GM20431 (cell line): ENCODE results near the gene TLR4.

Experiments
- in situ Hi-C: fragments of 300-500 bp; cut with MseI, MboI; formaldehyde crosslinking; loops from one replicate; pipeline ENCODE4 v1.15.0; 2020; ENCODE audit warnings: low sequenced_read_pairs; ENCODE audit not compliant: unreplicated experiment

TLR4 gene

DNA sequence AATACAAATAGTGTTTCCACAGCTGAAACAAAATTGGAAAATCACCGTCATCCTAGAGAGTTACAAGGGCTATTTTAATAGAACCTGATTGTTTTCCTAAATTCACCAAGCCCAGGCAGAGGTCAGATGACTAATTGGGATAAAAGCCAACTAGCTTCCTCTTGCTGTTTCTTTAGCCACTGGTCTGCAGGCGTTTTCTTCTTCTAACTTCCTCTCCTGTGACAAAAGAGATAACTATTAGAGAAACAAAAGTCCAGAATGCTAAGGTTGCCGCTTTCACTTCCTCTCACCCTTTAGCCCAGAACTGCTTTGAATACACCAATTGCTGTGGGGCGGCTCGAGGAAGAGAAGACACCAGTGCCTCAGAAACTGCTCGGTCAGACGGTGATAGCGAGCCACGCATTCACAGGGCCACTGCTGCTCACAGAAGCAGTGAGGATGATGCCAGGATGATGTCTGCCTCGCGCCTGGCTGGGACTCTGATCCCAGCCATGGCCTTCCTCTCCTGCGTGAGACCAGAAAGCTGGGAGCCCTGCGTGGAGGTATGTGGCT, at the start of gene TLR4:
Gene TLR4 (plus strand): TSS at position 380 of the 552 bp plus-strand sequence. CDS start 70 bp downstream, at position 450.
- in situ Hi-C loops = no loop called here

DNA sequence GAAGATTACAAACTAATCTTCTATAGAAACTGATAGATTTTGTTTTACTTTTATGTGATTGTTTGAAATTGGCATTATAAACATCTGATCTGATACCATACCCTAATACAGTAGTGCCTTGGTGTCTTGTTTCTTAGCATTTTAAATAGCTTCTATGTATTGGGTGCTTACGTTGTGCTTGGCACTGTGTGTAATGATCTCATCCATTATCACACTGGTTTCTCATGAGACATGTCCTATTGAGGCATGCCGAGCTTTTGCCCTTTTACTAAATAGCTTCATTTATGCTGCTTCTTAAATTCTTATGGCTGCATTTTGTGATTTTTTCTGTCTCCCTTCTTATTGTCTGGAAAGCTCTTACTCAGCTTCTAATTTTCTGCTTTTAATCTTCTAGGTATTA, 48.2 kb upstream of the TLR4 start:
- in situ Hi-C loops = no loop called here

DNA sequence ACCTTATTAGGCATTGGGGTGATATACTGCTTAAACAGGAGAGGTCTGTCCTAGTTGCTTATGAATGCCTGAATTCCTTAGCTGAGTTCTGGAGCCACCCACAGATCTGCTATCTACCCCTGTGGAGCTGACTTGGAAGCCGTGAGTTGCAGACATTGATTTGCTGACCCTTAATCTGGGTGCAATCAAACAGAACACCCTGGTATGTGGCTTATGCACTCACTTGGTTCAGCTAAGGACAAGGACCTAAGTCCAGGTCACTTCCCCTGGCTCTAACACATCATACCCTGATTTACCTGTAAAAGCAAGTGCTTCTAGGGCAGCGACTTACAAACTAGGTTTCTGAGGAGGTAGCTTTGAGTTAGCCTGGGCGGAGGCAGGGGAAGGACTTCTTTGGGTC, 41.6 kb upstream of the TLR4 start:
- in situ Hi-C loops = no loop called here

DNA sequence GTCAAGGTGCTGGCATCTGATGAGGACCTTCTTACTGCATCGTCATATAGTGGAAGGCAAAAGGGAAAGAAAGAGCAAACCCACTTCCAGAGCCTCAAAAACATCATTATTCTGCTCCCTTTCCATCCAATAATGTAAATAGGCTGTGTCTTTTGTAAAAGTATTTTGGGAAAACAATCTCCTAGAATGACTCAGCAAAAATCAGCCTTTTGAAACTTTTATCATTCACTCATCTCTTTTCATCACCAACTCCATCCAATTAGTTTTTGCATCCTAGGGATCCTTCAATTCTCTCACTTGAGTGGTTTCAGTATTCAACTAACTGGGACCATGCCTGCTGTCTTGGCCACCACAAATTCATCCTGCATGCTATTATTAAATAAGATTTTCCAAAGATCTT, 39.8 kb upstream of the TLR4 start:
- in situ Hi-C loops = no loop called here

DNA sequence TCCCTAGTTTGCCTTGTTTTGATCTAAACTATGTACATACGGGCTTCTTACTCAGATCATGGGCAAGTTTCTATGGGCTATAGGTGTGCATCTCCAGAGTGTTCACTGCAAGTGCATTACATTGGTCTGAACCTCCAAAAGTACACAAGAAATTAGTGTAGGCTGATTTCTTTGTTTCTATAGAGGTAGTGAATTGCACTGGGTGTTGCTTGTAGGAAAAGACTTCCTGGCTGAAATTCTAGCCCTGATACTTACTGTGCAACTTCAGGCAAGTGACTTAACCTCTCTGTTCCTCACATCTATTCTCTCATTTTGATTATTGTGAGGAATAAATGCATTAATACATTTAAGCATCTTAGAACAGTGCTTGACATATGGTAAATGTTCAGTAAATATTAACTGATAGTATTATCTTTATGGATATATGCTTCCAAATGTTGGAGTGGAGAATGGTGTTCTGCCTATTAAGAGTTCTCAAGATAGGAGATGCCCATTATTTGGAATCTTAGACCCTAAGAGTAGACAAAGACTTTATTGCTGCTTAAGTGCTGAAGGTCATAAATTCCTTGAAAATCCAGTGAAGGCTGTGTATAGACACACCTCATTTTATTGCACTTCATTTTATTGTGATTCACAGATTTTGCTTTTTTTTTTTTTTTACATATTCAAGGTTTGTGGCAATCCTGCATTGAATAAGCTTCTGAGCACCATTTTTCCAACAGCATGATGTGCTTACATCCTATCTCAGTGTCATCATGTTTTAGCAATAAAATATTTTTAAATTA, 38.4 kb upstream of the TLR4 start:
- in situ Hi-C loops = no loop called here

DNA sequence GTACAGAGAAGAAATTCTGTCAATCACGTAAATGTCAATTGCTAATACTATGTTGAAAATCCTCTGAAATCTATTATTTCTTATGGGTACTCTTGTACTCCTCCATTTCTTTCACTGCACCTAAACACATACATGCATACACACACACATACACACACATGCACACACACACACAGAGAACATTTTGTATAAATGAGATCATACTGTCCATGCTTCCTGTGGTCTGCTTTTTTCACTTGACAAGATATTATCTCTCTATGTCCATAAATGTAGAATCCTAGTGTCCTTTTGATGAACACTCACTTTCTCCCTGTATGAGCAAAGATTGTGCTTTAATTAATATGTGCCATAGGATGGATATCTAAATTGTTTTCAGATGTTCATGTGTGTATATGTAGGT, 32.7 kb upstream of the TLR4 start:
- in situ Hi-C loops = no loop called here

DNA sequence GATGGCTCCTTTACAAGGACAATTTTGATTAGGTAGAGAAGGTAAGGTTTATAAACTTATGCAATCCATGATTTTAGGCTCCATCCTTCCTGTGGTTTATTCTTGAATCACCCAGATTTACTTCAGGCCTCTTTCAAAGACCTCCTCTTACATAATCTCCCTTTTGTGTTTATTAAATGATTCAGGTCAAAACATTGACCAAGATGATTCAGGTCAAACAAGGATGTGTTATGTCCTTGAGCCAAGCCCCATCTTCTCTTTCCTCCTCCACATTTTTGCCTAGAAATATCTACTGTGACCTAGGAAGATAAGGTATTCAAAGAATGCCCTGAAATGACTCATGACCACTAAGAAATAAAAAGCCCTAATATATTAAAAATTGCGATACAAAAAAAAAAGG, 31.8 kb upstream of the TLR4 start:
- in situ Hi-C loops = no loop called here

DNA sequence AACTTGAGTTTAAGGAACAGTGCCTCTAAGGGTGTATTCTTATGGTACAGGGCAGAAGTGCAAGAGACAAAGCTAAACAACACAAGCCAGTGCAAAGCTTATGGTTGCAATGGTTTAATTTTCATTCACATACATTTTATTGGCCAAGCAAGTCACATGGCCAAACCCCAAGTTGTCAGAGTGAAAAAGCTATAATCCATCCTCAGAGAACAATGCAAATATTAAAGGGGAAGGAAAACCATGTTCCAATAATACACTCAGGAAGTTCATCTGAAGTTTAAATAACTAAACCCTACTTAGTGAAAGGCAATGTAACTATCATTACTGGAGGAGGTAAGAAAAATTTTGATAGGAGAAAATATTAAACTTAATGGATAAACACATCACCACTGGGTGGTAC, 26.6 kb upstream of the TLR4 start:
- in situ Hi-C loops = no loop called here

DNA sequence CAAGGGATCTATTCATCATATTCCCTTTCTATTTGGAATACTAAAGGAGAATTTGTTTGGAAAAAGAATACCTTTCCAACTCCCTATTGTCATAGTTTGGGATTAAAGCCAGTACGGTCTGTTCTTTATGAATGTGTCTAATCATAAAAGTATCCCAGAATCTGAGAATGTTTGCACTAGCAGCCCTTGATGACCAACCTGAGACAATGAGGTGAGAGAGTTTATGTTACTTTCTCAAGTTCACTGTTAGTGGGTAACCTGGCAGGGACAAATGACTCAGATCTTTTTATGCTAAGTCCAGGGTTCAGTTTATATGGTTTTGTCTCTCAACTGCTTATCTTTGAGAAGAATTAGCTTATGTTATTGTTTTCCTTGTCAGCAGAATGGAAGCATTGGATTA, 25.3 kb upstream of the TLR4 start:
- in situ Hi-C loops = no loop called here

DNA sequence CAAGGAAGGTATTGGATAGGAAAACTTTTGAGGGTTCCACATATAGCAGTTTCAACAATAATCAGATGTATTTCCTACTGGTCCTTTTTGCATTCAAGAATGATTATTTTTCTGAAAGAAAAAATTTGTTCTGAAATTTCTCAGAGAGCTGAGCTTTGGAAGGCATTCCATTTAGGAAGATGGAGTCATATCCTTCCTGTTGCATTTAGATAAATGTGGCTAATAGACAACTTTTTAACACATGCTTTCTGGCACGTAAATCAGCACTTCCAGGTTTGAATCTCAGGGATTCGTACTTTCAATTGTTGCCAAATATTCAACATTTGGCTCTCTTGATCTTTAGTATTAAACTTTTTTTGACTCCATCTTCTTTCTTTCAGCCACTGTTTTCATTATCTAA, 24.8 kb upstream of the TLR4 start:
- in situ Hi-C loops = no loop called here

DNA sequence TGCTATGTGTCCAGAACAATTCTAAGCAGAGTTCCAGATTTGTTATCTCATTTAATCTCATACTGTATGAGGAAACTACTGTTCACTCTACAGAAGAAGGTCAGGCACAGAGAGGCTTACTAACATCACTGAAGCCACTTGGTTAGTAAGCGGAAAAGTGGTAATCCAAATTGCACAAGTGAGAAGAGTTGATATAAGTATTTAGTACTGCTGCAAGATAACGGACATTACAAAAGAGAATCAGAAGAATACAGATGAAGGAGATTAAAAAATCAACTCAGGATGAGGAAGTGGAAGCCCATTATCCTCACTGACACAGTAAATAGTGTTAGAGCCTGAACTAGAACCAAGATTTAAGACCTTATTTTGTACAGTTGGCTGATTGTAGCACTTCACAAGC, 22.3 kb upstream of the TLR4 start:
- in situ Hi-C loops = no loop called here

DNA sequence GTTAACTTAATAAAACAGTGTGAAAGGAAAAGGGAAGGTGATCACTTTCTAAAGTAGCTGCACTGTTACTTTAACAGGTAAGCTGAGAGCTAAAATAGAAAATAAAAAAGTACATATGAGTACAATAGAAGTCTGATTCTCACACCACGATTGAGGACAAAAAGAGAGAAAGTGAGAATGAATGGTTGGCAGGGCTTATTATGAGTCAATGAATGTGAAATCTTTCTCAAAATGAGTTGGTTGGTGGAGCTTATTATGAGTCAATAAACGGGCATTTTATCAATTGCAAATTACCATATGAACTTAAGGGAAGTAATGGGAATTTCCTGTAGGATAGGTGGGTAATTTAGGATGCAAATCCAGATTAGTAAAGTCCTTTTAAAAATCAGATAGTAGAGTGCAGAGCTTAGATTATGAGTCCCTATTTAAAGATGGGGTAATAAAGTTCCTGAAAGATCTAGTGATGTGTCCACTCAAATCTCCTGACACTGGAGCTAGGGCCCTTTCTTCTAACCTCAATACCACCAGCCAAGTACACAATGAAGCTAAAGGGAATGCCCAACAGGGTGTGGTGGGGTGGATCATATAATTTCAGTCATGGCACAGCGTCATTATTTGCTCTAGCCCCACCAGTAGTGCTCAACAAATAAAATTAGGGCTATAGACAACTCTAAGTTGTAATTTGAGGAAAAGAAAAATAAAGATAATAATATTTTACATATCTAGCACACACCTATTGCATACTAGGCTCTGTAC, 21.1 kb upstream of the TLR4 start:
- in situ Hi-C loops = no loop called here

DNA sequence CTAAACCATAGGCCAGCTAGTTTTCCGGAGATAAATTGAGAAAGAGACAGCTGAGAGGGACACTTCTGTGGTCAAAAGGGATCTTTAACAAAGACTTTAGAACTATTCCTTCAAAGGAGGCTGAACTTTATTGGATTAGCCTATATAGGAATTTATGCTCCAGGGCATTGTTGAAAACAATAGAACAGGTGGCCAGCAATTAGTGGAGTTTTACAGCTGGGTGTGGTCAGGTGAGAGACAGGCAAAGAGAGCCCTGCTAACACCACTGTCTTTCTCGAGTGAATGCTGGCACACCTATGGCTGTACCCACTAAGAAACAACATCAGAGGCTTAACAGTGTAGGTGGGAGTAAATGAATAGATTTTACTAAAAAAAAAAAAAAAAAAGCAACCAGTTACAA, 16.7 kb upstream of the TLR4 start:
- in situ Hi-C loops = no loop called here

DNA sequence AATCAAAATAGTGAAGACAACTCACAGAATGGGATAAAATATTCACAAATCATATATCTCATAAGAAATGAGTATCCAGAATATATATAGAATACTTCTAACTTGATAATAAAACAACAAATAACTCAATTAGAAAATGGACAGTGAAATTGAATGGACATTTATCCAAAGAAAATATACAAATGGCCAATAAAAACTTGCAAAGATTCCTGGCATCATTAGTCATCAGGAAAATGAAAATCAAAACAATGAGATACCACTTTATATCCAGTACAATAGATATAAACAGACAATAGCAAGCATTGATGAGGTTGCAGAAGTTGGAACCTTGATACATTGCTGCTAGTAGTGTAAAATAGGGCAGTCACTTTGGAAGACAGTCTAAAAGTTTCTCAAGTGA, 12.8 kb upstream of the TLR4 start:
- in situ Hi-C loops = no loop called here

DNA sequence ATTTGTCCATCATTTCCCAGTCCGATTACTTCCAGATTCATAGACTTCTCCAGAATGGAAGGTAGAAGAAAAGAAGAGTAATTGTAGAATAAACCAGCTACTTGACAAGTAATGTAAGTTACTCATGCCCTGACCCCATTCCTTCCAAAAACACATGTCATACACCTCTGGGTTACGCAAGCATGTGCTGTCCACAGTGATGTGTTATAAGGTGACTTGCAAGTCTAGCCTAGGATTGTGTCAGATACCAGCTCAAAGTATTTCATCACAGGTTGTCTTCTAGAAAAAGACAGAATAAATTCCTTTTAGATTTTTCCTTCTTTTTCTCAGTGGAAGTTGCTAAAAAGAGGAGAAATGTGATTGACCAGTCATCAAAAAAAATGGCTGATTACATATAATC, 8.0 kb upstream of the TLR4 start:
- in situ Hi-C loops = no loop called here

DNA sequence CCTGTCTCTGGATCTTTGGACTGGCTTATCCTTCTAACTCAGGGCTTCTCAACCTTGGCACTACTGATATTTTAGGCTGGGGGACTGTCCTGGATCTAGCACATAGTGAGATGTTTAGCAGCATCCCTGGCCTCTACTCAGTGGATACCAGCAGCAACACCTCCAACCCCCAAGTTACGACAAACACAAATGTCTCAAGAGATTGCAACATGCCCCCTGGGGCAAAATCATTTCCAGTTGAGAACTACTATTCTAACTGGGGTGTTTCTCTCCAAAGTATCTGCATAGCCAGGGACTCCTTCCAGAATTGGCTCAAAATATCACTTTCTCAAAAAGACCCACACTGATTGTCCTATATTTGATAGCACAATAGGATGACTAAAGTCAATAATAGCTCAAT, 7.2 kb upstream of the TLR4 start:
- in situ Hi-C loops = no loop called here

DNA sequence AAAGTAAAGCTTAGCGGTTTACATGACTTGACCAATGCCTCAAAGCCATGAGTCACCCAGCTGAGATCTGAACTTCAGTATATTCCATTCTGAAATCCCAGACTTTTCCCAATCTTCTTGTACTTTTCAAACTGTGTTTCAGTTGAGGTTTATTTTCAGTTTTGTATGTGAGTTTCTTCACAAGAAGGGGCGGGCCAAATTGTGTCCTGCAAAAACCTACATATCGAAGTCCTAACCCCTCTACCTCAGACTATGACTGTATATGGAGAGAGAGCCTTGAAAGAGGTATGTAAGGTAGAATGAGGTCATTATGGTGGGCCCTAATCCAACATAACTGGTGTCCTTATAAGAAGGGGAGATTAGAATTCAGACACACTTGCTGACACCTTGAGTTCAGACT, 666 bp upstream of the TLR4 start:
- in situ Hi-C loops = no loop called here

DNA sequence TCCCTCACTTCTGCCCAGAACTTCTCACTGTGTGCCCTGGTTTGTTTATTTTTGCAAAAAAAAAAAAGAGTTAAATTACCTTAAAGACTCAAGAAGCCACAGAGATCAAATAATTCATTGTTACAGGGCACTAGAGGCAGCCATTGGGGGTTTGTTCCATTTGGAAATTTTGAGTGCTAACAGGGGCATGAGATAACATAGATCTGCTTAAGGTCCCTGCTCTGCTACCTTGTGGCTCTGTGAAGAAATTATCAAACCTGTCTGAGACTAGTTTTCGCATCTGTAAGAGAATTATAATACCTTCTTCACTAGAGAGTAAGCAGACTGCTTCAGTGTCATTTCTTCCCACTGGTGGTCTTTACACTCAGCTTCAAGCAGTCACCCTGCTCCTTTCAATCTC, 394 bp downstream of the TLR4 start:
- in situ Hi-C loops = no loop called here

DNA sequence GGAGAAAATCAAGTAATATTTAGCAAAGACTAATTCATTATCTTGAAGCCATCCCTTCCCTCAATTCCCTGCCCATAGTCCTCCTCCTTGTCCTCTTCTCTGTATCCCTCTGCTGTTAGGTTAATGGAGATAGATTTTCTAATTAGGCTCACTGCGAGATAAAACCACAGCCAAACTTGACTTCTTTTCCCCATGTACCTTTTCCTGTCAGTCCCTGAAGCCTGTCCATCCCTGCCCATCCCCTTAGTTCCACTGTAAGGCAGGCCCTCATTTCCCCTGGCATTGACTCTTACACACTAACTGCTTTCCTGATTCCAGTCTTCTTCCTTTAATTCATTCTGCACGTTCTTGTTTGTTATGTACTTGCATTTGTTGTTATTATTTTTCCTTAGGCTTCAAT, 1.2 kb downstream of the TLR4 start:
- in situ Hi-C loops = no loop called here

DNA sequence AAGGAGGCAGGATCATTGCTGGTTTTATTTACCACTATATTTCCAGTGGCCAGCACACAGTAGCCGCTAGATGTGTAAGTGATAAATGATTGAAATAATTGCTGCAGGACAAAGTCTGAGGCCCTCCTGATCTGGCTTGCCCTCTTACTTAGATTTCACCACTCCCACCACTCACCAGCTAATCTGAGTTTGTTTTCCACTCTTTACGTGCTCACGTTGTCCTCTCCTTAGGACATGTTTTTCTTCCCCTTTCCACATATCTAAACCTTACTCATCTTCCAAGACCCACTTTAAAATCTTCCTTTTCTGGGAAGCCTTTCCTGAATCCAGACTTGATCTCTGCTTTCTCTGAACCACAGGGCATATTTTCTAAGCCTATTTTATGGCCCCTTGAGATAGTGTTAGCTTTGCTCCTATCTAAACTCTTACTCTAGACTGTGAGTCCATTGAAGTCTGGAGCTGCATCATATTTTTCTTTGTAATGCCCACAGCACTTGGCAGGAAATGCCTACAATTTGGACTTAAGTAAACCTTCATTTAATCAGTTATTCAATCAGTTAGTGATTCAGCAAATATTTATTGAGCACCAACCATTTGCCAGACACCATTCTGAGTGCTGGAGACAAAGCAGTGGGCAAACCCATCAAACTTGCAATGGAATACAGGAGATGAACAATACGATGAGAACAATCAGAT, 2.4 kb downstream of the TLR4 start:
- in situ Hi-C loops = no loop called here

DNA sequence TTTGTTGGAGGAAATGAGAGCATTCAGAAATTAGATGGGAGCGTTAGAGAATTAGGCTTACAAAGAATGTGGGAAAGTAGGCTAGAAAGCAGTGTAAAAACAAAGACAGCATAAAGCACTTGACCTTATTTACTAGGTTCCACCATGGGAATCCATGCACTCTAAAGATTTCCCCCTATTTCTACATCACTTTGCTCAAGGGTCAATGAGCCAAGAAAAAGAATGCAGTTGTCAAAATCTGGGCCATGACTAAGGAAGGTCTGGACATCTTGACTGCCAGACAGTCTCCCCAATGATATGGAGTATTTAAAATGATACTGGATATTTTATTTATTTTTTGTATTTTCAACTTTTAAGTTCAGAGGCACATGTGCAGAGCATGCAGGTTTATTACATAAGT, 3.4 kb downstream of the TLR4 start:
- in situ Hi-C loops = no loop called here
